Measurements from ENCODE around the gene GATA5. TPM values are rescaled to one million over a fixed set of nuclear protein-coding genes. Genes with fewer than 3 reads are reported as not detected.

GATA5 gene
- total RNA-seq, 1 experiment from 2014 or later: 1.4 TPM

GRCh38 chr20:62425281-62426058 is 50.3 kb downstream of the GATA5 start:
- ATAC-seq (no peak), DNase-seq (ENCODE audit: low spot score) (no peak)
- TF ChIP-seq ERG (CRISPR knock-in tag; IDR thresholded peaks at IDR 0.05): no peak
- TF ChIP-seq ZNF121 (CRISPR knock-in tag; IDR thresholded peaks at IDR 0.05): no peak
- no peak for TF ChIP-seq ZNF317 (CRISPR knock-in tag; IDR thresholded peaks at IDR 0.05; ENCODE audit: borderline replicate concordance, low read depth)
- no peak for TF ChIP-seq HMGA2 (CRISPR knock-in tag; IDR thresholded peaks at IDR 0.05)
- 0 out of 2 replicates have a peak, but pooled peaks have one; percentile 7 for TF ChIP-seq FOXP1 (CRISPR knock-in tag; IDR thresholded peaks at IDR 0.05; ENCODE audit: borderline replicate concordance)
- TF ChIP-seq NFYB (CRISPR knock-in tag; conservative IDR thresholded peaks at IDR 0.05; ENCODE audit: low read depth): no peak
- no peak for TF ChIP-seq TCF7 (CRISPR knock-in tag; IDR thresholded peaks at IDR 0.05; ENCODE audit: low read depth)
- TF ChIP-seq E2F1 (CRISPR knock-in tag; IDR thresholded peaks at IDR 0.05): no peak
- peaks cover 5% of the 10 kb centered on the region for H3K9me3 Mint-ChIP-seq
- H3K4me1 Mint-ChIP-seq: peaks cover 30% of the 10 kb centered on the region
- no peak overlapping the region for H3K27ac Mint-ChIP-seq
- ChIA-PET CTCF (interaction anchor here (1.0 to 1.4 kb wide), 2 partner anchors 15 to 74 kb away, joined by 4 to 7 read pairs; no protein-coding TSS in a partner anchor), POLR2A (no interaction called here)
- no peaks in the 10 kb centered on the region; the same call in 1 of the 2 replicates for H3K27me3 Mint-ChIP-seq (ENCODE audit: low read depth)
- no peak overlapping the region for H3K4me3 Mint-ChIP-seq
- no peaks in the 10 kb centered on the region for H3K36me3 Mint-ChIP-seq

- no peak overlapping the region for H3K27ac Mint-ChIP-seq
- peaks cover 30% of the 10 kb centered on the region for H3K4me1 Mint-ChIP-seq
- peaks cover 5% of the 10 kb centered on the region for H3K9me3 Mint-ChIP-seq
- H3K4me3 Mint-ChIP-seq: no peak overlapping the region
- no peak for TF ChIP-seq ZNF317 (CRISPR knock-in tag; IDR thresholded peaks at IDR 0.05; ENCODE audit: borderline replicate concordance, low read depth)
- TF ChIP-seq TEAD1 (CRISPR knock-in tag; IDR thresholded peaks at IDR 0.05): no peak
- TF ChIP-seq CDX4 (CRISPR knock-in tag; IDR thresholded peaks at IDR 0.05; ENCODE audit: borderline replicate concordance): no peak
- no peak for TF ChIP-seq GRHL2 (CRISPR knock-in tag; IDR thresholded peaks at IDR 0.05; ENCODE audit: insufficient replicate concordance, severe bottlenecking)
- TF ChIP-seq TP53 (CRISPR knock-in tag; IDR thresholded peaks at IDR 0.05): no peak
- no peak for TF ChIP-seq IRF1 (CRISPR knock-in tag; IDR thresholded peaks at IDR 0.05)
- no peak for TF ChIP-seq NFE2L1 (CRISPR knock-in tag; IDR thresholded peaks at IDR 0.05)
- TF ChIP-seq IRF2 (CRISPR knock-in tag; IDR thresholded peaks at IDR 0.05; ENCODE audit: borderline replicate concordance, low read depth): no peak
- TF ChIP-seq FOXK1 (CRISPR knock-in tag; IDR thresholded peaks at IDR 0.05): no peak
- TF ChIP-seq GTF2I (CRISPR knock-in tag; conservative IDR thresholded peaks at IDR 0.05): no peak
- no peak for TF ChIP-seq RORB (CRISPR knock-in tag; IDR thresholded peaks at IDR 0.05)
- TF ChIP-seq SMAD3 (CRISPR knock-in tag; IDR thresholded peaks at IDR 0.05; ENCODE audit: borderline replicate concordance): no peak
- TF ChIP-seq SMAD4 (CRISPR knock-in tag; IDR thresholded peaks at IDR 0.05): no peak
- no peak for TF ChIP-seq ZNF532 (CRISPR knock-in tag; IDR thresholded peaks at IDR 0.05; ENCODE audit: borderline replicate concordance)
- no peak for TF ChIP-seq ATF3 (CRISPR knock-in tag; conservative IDR thresholded peaks at IDR 0.05)
- no peak for TF ChIP-seq HMGA2 (CRISPR knock-in tag; IDR thresholded peaks at IDR 0.05)
- no peaks in the 10 kb centered on the region for H3K36me3 Mint-ChIP-seq
- no peaks in the 10 kb centered on the region; the same call in 1 of the 2 replicates for H3K27me3 Mint-ChIP-seq (ENCODE audit: low read depth)
- ChIA-PET CTCF (interaction anchor here (1.0 to 2.0 kb wide), 9 partner anchors 10 to 192 kb away, joined by 3 to 7 read pairs (median 3); no protein-coding TSS in a partner anchor), POLR2A (no interaction called here)
- ATAC-seq: no peak
- no peak for DNase-seq (ENCODE audit: low spot score)
Measured at GRCh38 chr20:62424249-62425107, 51.3 kb downstream of the GATA5 start.

Data from WTC11 (cell line).